K562 (cell line): Measurements from ENCODE around the gene TPX2. TPM values are rescaled to one million over a fixed set of nuclear protein-coding genes. Genes with fewer than 3 reads are reported as not detected.

Experiments used
- CBFA2T2 ChIP-seq: fragments of 450-650 bp; conservative IDR thresholded peaks from 2 replicates; pipeline ENCODE4 v1.6.1; 2017; ENCODE audit warnings: mild to moderate bottlenecking
- CCNT2 ChIP-seq: IDR thresholded peaks from 2 replicates; pipeline ENCODE4 v1.6.1; 2011; ENCODE audit warnings: borderline replicate concordance, low read depth, mild to moderate bottlenecking, moderate library complexity, mixed read lengths, low read length; ENCODE audit not compliant: insufficient read length; ENCODE audit errors: extremely low read depth
- CTCFL ChIP-seq: IDR thresholded peaks from 2 replicates; pipeline ENCODE4 v1.6.1; 2011; ENCODE audit warnings: borderline replicate concordance, low read depth, mild to moderate bottlenecking, moderate library complexity, low read length; ENCODE audit not compliant: insufficient read depth, poor library complexity, severe bottlenecking
- EHMT2 ChIP-seq: fragments of 450-650 bp; IDR thresholded peaks from 2 replicates; pipeline ENCODE4 v1.6.1; 2018; ENCODE audit warnings: antibody characterized with exemption
- FOXK2 ChIP-seq, 2 experiments: fragments of 450-650 bp; IDR thresholded peaks in 1 of 2; conservative IDR thresholded peaks in 1 of 2; 2 replicates each; pipeline ENCODE4 v1.6.1; 2016; ENCODE audit warnings: low read depth in 2 of 2, mild to moderate bottlenecking in 1 of 2
- JUN ChIP-seq, 2 experiments: sonication (generic) in 1 of 2; formaldehyde crosslinking in 1 of 2; IDR thresholded peaks; 2 replicates each; pipeline versions ENCODE4 v1.6.1 to v1.8.0; 2012 to 2022; ENCODE audit warnings: borderline replicate concordance in 2 of 2, mild to moderate bottlenecking in 2 of 2, improper control_type of control experiment in 1 of 2, low read depth in 1 of 2, low read length in 1 of 2, missing genetic modification reagents in 1 of 2
- L3MBTL2 ChIP-seq: fragments of 450-650 bp; IDR thresholded peaks from 2 replicates; pipeline ENCODE4 v1.6.1; 2016; ENCODE audit warnings: mild to moderate bottlenecking, moderate library complexity
- NCOA2 ChIP-seq, 2 experiments: fragments of 450-650 bp; IDR thresholded peaks; 2 replicates each; pipeline ENCODE4 v1.6.1; 2018; ENCODE audit warnings: mild to moderate bottlenecking in 2 of 2, moderate library complexity in 1 of 2; ENCODE audit not compliant: partially characterized antibody in 2 of 2
- NCOR1 ChIP-seq: fragments of 450-650 bp; IDR thresholded peaks from 2 replicates; pipeline ENCODE4 v1.6.1; 2016; ENCODE audit warnings: mild to moderate bottlenecking, moderate library complexity
- NFE2 ChIP-seq: IDR thresholded peaks from 2 replicates; pipeline ENCODE4 v1.6.1; 2014; ENCODE audit warnings: antibody characterized with exemption, low read depth
- NR4A1 ChIP-seq, 2 experiments: fragments of 250-450 bp in 1 of 2; fragments of 450-650 bp in 1 of 2; sonication (Bioruptor Pico) in 1 of 2; IDR thresholded peaks; 2 replicates each; pipeline versions ENCODE4 v1.4.0 to v1.6.1; 2016 to 2020; ENCODE audit warnings: mild to moderate bottlenecking in 2 of 2, missing compliant biosample characterization in 1 of 2, missing genetic modification characterization in 1 of 2, moderate library complexity in 1 of 2
- SMARCA4 ChIP-seq: fragments of 450-650 bp; IDR thresholded peaks from 2 replicates; pipeline ENCODE4 v1.6.1; 2016
- TAL1 ChIP-seq: fragments of 450-650 bp; IDR thresholded peaks from 2 replicates; pipeline ENCODE4 v1.6.1; 2016; ENCODE audit warnings: mild to moderate bottlenecking
- TBL1XR1 ChIP-seq, 2 experiments: IDR thresholded peaks; 2 replicates each; pipeline ENCODE4 v1.6.1; 2012; ENCODE audit warnings: improper control_type of control experiment in 2 of 2, low read length in 2 of 2, mild to moderate bottlenecking in 1 of 2
- UBTF ChIP-seq, 2 experiments: IDR thresholded peaks; 2 replicates each; pipeline ENCODE4 v1.6.1; 2012; ENCODE audit warnings: improper control_type of control experiment in 2 of 2, low read depth in 2 of 2, low read length in 2 of 2, borderline replicate concordance in 1 of 2
- ZBTB17 ChIP-seq: fragments of 450-650 bp; formaldehyde crosslinking; IDR thresholded peaks from 2 replicates; pipeline ENCODE4 v1.4.0; 2020; ENCODE audit warnings: mild to moderate bottlenecking
- ZKSCAN8 ChIP-seq: fragments of 200-800 bp; sonication (Bioruptor generic); IDR thresholded peaks from 2 replicates; pipeline ENCODE4 v1.6.1; 2016; ENCODE audit warnings: missing genetic modification characterization, missing compliant biosample characterization
- ZNF395 ChIP-seq: fragments of 200-800 bp; sonication (Bioruptor generic); IDR thresholded peaks from 2 replicates; pipeline ENCODE4 v1.6.1; 2017; ENCODE audit warnings: missing genetic modification characterization, missing compliant biosample characterization
- ZNF561 ChIP-seq: fragments of 450-650 bp; formaldehyde crosslinking; conservative IDR thresholded peaks from 2 replicates; pipeline ENCODE4 v1.4.0; 2020; ENCODE audit warnings: mild to moderate bottlenecking, moderate library complexity
- polyA plus RNA-seq, 8 experiments: library from polyadenylated mRNA; depleted of rRNA in 4 of 8; stranded (reverse) in 5 of 8; unstranded in 3 of 8; fragments of >200 nt; fragmentation: Nextera tagmentation in 2 of 8; fragmentation: Illumina TruSeq in 1 of 8; extraction: Ambion mirVana in 2 of 8; extraction: Trizol in 1 of 8; gene quantifications; 2 replicates each; pipeline versions ENCODE4 v1.2.1 to v1.2.3, GENCODE V29; 2011 to 2014; ENCODE audit warnings: inconsistent platforms in 1 of 8, missing spikeins in 1 of 8
- total RNA-seq, 7 experiments: library from RNA; depleted of rRNA in 6 of 7; stranded (reverse); fragments of >200 nt in 6 of 7; fragmentation: Illumina TruSeq in 2 of 7; extraction: Trizol in 2 of 7; gene quantifications; 2 replicates each; pipeline versions ENCODE4 v1.2.1 to v1.2.3, GENCODE V29; 2011 to 2021; ENCODE audit warnings: low replicate concordance in 1 of 7

The TPX2 gene
- total and polyA plus RNA-seq, 9 of the 15 experiments (the other 6 are each of a cell fraction or from before 2014, with no cell fraction given) = 48.0 to 241 (median 133) TPM

- peak; percentile 90 for TF ChIP-seq TAL1
- TF ChIP-seq ZBTB17 (CRISPR knock-in tag) = peak; percentile 48; the same call in 1 of the 2 replicates
- no peak for TF ChIP-seq JUN (IDR thresholded peaks at IDR 0.05; ENCODE audit: borderline replicate concordance, low read depth, low read length)
- TF ChIP-seq JUN (CRISPR knock-in tag; IDR thresholded peaks at IDR 0.05; ENCODE audit: borderline replicate concordance) = no peak
- TF ChIP-seq ZKSCAN8 = peak; percentile 82; the same call in 1 of the 2 replicates
- TF ChIP-seq SMARCA4 = peak; percentile 96
- TF ChIP-seq TBL1XR1 (IDR thresholded peaks at IDR 0.05; ENCODE audit: low read length in 2 of 2) = peak in 1 of 2 experiments; percentile 92; a peak in 2 of 4 replicates
- TF ChIP-seq NFE2 = peak; percentile 80
- TF ChIP-seq NCOA2 (IDR thresholded peaks at IDR 0.05; ENCODE audit: partially characterized antibody in 2 of 2) = peak in 1 of 2 experiments; percentile 64
- no peak for TF ChIP-seq NR4A1 (CRISPR knock-in tag; IDR thresholded peaks at IDR 0.05)
- peak; percentile 90 for TF ChIP-seq NR4A1 (tag; IDR thresholded peaks at IDR 0.05)
- peak; percentile 63 for TF ChIP-seq CCNT2
- TF ChIP-seq NCOR1 = peak; percentile 92
- TF ChIP-seq CTCFL = no peak
- peak; percentile 89 for TF ChIP-seq CBFA2T2
- peak; percentile 53 to 60; a peak in 1 of 4 replicates for TF ChIP-seq UBTF (IDR thresholded peaks at IDR 0.05; ENCODE audit: borderline replicate concordance in 1 of 2, low read depth in 2 of 2, low read length in 2 of 2)
- TF ChIP-seq ZNF561 (CRISPR knock-in tag) = 0 out of 2 replicates have a peak, but pooled peaks have one; percentile 48
- peak; percentile 71 for TF ChIP-seq L3MBTL2
- peak; percentile 56; the same call in 1 of the 2 replicates for TF ChIP-seq EHMT2
- TF ChIP-seq FOXK2 (conservative IDR thresholded peaks at IDR 0.05 in 1 of 2, IDR thresholded peaks at IDR 0.05 in 1 of 2; ENCODE audit: low read depth in 2 of 2) = peak; percentile 89
- peak; percentile 90 for TF ChIP-seq ZNF395 (CRISPR knock-in tag)
These were observed 32.4 kb upstream of the TPX2 start (continued) for GRCh38 chr20:31706607-31707257.
